Adipose tissue (tissue), 3 donors: ENCODE results near the gene MTLN. TPM values are rescaled to one million over a fixed set of nuclear protein-coding genes. Genes with fewer than 3 reads are reported as not detected.
"Not testable (repeated sequence)": the region's sequence is repeated elsewhere in the genome, so short reads cannot be mapped to it uniquely, and the experiment has no call there.

Experiments
- H3K27ac ChIP-seq: one replicate; pipeline ENCODE4 v1.5.1; 2013; ENCODE audit warnings: low read depth, low read length
- WGBS, 3 donors: extraction: QIAGEN DNeasy Blood & Tissue Kit; methylation state at CpG; one replicate each; pipeline ENCODE4 v1.1.7; 2013; 5-methylcytosine and 5-hydroxymethylcytosine counted together
- polyA plus RNA-seq, 3 donors: library from polyadenylated mRNA; stranded (reverse); fragments of 200-250 nt; gene quantifications; one replicate each; pipeline ENCODE4 v1.2.3, GENCODE V29; 2013
- donor health status: healthy with polysubstance abuse.
- donor health status: Bipolar disorder and iron deficiency.
- donor health status: healthy.

Gene MTLN, protein sequence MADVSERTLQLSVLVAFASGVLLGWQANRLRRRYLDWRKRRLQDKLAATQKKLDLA
- 100 to 1,000 TPM in 2 of 3 donors, 10 to 100 TPM in 1; 68.9 to 200 (median 162) TPM for polyA plus RNA-seq

DNA sequence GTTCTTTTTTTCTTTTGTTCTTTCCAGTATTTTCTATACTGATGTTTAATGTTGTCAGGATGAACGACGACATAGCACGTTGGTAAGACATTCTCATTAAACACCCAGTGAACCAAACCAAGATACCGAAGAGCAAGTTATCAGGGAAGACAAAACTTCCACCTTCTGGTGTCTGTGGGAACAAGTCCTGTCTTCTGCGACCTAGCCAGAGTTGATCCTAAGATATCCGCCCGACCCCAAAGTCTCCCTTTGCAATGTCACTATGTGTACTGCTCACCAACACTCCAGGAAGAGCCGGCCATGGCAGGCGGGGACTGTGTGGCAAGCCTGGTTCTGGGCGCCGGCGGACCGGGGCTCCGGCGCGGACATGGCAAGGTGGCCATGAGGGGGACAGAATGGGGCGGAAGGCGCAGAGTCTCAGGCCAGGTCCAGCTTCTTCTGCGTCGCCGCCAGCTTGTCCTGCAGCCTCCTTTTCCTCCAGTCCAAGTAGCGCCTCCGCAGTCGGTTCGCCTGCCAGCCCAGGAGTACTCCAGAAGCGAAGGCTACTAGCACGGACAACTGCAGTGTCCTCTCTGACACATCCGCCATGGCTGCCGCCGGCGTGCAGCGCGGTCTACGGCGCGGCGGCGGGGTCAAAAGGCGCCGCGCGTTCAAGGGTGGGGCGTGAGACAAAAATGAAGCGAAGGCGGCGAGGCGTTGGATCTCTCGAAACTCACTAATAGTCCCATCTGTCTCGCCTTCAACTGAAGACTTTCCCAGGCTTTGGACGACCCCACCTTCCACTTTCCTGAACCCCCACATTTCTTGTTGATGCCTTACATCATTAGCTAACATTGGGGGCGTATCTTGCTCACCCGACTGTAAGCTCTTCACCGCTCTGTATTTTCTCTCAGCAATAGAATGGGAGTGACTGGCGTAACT, at the start of gene MTLN:
Gene MTLN, minus strand, starts transcription at position 610 of the 921 bp plus-strand sequence. Its CDS starts 22 bp downstream, at position 588.
- 0 to 5% (median 3%) methylated on average over 54 of the region's 54 CpGs for WGBS, 3 donors
- no peak within 1 kb of the TSS for H3K27ac ChIP-seq

DNA sequence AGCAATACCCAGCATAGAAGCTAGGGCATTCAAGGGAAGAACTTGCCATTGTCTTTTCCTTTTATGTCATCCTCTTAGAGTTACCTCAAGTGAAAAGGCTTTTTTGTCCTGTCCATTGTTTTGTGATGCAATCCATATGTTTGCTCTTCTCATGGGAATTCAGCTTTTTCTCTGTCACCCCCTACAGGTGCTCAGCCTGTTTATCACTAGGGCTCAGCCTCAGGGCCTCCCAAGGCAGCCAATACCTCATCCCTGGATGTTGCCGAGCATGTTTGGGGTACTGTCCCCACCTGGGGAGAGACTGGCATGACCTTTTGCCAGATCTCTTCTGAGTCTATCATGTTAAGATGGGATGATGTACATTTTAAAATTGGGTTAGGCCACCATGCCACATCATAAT, 49.6 kb upstream of the MTLN start:
- WGBS, 3 donors, result no CpG with 5 or more reads among the region's 1 CpG

DNA sequence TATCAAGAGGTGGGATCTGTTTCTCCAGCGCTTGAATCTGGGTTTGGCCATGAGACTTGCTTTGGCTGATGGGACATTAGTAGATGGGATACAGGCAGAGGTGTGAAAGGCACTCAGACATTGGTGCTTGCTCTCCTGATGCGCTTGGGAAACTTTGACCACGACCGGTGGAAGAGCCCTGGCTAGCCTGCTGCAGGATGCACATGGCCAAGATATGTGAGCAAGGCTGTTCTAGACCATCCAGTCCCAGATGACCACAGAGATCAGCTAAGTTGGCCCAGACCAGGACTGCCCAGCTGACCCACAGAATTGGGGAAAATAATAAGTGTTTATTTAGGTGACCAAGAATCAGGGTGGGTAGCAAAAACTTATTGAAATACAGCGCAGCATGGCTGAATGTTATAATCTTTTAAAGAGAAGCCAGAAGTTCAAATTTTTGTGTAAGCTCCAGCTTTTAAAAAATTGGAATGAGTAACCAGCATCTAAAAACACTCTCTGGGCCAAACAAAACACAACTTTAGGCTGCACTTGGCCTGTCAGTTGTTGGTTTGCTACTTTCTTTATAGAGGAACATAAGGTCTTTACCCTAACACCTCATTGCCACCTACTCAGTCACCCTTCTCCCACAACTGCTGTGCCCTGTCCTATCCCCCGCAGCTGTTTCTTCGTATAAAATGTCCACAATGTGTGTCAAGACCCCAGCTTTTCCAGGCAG, 35.9 kb upstream of the MTLN start:
- whole genome bisulfite sequencing, 3 donors, result 71 to 85% (median 79%) methylated on average over 5 to 6 of the region's 7 CpGs
- not testable (repeated sequence) for H3K27ac ChIP-seq

More for the DNA sequence above, 49.6 kb upstream of the MTLN start:
- H3K27ac ChIP-seq, result not testable (repeated sequence)

DNA sequence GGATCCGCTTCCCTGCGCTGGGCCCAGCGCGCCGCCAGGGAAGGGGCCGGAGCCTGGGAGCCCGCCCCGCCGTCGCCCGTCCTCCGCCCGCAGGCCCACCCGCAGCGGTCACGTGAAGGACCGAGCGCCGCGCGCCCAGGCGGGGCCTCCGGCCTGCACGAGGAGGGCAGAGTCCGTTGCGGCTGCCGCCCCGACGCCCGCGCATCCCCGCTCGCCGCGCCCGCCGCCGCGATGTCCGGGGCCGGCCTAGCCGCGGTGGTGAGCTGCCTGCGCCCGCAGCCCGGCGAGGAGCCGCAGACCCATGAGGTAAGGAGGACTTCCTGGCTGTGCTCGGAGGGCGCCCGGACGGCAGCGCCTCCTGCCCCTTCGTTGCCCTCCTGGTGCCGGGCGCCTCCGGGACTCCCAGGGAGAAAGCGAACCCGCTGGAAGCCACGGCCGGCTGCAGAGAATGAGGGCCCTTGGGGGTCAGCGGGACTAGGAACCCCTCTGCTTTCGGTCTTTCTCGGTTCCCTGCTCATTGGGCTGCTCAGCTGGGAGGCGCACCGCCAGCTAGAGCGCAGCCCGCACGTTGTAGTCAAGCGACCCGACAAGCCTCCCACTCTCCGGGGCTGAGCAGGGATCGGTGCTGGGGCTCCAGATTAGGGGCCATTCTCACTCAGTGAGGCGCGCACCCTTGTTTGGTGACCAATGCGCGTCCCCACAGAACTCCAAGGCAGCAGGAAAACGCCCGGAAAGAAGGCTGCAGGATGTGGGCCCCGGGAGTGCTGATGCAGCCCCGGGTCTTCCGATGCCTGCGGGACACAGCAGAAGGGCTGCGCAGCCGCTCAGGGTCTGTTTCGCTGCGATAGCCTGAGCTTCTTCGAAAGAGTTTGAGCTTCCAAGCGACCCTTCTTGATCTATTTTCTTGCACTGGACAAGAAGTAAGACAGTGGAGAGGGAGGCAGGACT, 33.4 kb upstream of the MTLN start:
- not testable (repeated sequence) for H3K27ac ChIP-seq
- WGBS, 3 donors, result no CpG with 5 or more reads among the region's 89 CpGs

DNA sequence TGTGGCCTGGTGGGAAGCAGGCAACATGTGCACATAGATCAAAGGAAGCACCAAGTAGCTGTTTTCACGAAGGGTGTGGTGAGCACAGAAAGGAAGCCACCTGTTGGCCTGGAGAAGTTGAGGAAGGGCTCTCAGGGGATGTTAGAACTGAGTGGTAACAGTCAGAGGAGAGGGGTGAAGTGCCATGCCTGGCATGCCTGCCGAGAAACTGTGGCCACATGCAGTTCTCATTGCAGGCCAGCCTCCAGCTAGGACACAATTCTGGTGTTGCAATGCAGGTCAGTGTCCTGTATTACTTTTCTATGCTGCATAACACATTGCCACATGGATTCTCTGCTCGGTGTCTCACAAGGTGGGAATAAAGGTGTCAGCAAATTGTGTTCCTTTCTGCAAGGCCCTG, 30.9 kb upstream of the MTLN start:
- 70 to 100% (median 81%) methylated on average over 1 of the region's 3 CpGs for WGBS, 3 donors

DNA sequence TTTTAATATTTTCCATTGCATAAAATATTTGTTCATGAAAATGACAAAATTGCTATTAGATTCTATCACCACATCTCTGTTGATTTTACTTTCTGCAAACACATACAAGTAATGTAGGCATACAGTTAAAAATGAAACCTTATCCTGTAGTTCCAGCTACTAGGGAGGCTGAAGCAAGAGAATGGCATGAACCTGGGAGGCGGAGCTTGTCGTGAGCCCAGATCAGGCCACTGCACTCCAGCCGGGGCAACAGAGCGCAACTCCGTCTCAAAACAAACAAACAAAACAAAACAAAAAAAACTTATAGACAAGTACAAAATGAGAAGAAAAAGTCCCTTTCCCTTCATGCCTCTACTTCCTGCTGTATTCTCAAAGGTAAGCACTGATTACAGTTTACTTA, 22.2 kb upstream of the MTLN start:
- WGBS, 3 donors, result 39 to 60% (median 58%) methylated on average over 5 of the region's 5 CpGs
- H3K27ac ChIP-seq, result not testable (repeated sequence)

More for the DNA sequence above, 30.9 kb upstream of the MTLN start:
- not testable (repeated sequence) for H3K27ac ChIP-seq

DNA sequence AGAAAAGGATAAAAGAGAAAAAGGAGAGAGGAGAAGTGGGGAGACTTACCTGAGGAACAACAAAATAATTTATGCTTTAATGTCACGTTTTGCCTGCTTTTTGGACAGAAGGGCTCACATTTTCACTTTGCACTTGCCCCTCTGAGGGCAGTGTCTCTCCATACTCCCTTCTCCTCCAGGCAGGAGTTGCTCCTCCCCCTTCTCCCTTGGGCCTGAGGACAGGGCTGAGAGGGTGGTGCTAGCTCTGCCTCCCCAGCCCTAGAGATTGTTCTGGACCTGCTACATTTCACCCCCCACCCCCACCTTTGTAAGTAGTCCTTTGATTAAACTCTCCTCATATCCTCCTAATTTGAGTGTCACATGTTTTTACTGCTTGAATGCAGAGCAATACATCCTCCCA, 17.5 kb upstream of the MTLN start:
- not testable (repeated sequence) for H3K27ac ChIP-seq
- WGBS, 3 donors, result no CpG with 5 or more reads among the region's 1 CpG

DNA sequence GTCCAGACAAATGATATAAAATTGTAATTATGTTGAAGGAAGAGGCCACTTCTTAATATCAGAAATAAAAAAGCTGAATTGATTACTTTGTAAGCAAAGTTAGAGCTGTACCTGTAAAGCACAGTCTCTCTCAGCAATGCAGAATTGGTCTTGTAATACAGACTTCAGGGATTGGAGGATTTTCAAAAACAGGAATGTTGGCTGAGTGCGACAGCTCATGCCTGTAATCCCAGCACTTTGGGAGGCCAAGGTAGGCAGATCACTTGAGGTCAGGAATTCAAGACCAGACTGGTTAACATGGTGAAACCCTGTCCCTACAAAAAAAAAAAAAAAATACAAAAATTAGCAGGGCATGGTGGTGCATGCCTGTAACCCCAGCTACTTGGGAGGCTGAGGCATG, 10.3 kb upstream of the MTLN start:
- WGBS, 3 donors, result 91 to 95% (median 94%) methylated on average over 1 of the region's 1 CpG
- not testable (repeated sequence) for H3K27ac ChIP-seq

DNA sequence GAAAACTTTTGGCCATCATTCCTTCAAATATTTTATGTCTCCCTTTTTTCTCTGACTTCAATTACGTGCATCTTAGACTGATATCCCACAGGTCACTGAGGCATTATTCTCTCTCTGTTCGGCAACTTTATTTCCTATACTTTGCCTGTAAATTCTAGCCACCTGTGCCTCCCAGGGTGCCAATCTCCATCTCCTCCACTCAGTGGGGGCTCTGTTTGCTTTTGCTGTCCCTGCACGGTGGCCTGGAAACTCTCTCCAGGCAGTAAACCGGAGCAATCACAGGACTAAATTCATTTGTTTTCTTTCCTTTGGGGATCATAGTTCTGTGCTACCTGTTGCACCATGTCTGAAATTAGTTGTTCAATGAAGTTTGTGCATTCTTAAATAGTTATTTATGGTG, 9.6 kb upstream of the MTLN start:
- no peak overlapping the region for H3K27ac ChIP-seq
- 53 to 79% (median 70%) methylated on average over 4 of the region's 4 CpGs for WGBS, 3 donors

DNA sequence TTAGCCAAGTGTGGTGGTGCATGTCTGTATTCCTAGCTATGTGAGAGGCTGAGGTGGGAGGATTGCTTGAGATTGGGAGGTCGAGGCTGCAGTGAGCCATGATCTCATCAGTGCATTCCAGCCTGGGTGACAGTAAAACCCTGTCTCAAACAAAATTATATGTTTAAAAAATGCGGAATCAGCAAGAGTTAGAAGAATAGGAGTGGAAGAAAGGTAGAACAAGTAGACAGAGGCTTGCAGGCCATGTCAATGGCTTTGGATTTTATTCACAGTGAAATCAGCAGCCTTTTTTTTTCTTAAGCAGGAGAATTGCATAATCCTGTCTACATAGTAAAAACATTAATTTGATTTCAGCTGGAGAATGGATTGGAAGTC, 7.8 kb upstream of the MTLN start:
- 77 to 90% (median 78%) methylated on average over 2 of the region's 2 CpGs for WGBS, 3 donors
- no peak overlapping the region for H3K27ac ChIP-seq

DNA sequence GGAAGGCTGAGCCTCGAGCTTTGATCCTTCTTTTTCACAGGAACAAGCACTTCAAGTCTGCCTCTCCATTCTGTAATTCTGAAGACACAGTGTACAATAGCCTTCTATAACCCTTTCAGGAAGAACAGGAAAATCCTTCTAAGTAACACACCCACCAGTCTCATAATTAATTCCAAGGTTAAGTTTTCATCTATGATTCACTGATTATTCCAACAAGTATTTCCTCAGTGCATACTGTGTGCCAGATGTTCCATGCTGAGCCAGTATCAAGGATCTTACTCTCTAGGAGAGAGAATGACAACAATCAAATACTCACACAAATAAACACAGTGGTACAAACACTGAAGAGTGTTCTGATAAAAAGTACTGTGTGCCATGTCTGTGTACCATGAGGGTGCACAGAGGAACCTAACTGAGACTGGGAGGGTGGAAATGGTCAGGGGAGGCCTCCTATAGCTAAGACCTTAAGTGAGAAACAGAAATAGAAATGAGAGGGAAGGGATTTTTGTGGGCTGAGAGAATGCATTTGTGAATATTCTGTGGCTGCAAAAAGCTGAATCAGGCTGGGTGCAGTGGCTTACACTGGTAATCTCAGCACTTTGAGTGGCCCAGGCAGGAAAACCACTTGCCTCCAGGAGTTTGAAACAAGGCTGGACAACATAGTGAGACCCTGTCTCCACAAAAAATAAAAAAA, 7.3 kb upstream of the MTLN start:
- no peak overlapping the region for H3K27ac ChIP-seq
- WGBS, 3 donors, result 26 to 42% (median 33%) methylated on average over 1 of the region's 1 CpG

DNA sequence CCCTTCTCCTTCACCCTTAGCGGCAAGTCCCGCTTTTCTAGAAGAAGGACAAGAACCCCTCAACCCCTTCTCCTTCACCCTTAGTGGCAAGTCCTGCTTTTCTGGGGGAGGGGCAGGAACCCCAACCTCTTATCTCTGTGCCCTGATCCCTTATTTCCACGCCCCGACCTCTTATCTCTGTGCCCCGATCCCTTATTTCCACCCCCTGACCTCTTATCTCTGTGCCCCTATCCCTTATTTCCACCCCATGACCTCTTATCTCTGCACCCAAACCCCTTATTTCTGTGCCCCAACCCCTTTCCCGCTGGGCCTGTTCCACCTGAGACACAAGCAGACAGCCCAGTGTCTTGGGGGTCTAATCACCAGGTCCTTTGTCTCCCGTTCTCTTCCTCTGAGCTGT, 6.5 kb upstream of the MTLN start:
- WGBS, 3 donors, result 67 to 80% (median 75%) methylated on average over 5 to 7 of the region's 7 CpGs
- not testable (repeated sequence) for H3K27ac ChIP-seq

DNA sequence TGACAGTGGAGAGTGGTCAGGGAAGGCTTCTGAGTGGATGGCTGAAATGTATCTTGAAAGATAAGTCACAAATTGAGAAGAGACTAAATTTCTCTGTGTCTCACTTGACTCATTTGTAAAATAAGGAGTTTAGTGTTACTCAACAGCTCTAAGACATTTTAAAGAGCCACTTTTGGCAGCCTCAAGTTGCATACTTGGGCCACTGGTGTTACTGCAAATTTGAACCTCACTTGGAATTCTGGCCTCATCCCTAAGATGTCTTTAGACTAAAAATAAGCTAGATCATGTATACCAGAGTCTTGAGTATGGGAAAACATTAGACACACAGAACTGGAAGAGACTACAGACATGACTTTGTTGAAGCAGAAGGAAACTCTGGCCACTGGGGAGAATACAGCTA, 4.5 kb upstream of the MTLN start:
- no peak overlapping the region for H3K27ac ChIP-seq

DNA sequence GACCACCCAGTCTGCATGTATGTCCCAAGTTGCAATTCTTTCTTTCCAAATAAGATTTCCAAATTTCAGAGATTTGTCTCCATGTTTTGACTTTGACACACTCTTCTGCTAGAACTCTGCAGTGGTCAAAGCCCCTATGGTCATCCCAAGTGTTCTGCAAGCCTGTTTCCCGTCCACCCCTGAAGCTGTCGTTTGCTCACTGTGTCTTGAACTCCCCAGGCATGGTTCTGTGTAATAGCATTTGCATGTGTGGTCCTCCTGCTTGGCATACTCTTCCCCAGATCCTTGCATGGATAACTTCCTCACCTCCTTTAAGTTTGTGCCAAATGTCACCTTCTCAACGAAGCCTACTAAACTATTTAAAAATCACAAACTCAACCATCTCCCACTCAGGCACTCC, 3.9 kb upstream of the MTLN start:
- WGBS, 3 donors, result 50 to 63% (median 59%) methylated on average over 3 of the region's 3 CpGs
- no peak overlapping the region for H3K27ac ChIP-seq

DNA sequence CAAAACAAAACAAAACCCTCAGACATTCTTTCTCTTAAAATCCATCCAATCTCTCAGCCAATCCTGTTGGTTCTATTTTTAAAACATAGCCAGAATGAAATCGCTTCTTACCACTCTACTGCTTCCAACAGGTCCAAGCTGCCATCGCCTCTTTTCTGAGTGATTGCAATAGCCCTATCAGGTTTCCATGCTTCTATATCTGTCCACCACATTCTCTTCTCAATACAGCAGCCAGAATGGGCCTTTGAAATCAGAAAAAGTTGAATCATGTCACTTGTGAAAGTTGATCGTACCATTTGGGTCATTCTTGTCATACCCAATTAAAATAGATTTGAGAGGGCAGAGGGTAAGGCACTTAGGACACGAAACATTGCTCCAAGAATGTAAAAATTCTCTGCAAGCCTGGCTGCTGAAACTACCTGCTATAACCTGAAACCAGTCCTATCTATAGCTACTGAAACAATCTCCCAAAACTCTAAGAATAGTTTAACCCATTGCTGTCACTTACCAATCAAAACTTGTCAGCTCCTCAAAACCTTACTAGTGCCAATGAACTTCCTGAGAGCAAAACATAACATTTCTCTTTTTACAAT, 3.3 kb upstream of the MTLN start:
- H3K27ac ChIP-seq, result no peak overlapping the region
- 73 to 83% (median 76%) methylated on average over 4 of the region's 4 CpGs for WGBS, 3 donors

DNA sequence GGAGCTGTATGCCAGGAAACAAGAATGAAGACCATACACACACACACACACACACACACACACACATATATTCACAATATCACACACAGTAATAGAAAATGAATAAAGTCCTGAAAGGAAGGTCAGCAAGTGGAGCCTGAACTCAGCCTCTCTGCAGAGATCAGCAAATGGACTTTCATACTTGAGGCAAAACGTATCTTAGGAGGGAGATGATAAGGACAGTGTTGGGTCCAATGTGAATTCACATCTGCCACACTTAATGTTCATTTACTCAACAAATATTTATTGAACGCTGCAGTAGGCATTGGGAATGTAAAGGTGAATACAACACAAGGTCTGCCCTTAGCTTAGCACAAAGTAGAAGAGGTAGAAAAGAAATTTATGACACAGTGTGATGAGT, 2.7 kb upstream of the MTLN start:
- H3K27ac ChIP-seq, result no peak overlapping the region
- 23 to 63% (median 61%) methylated on average over 2 of the region's 2 CpGs for WGBS, 3 donors

DNA sequence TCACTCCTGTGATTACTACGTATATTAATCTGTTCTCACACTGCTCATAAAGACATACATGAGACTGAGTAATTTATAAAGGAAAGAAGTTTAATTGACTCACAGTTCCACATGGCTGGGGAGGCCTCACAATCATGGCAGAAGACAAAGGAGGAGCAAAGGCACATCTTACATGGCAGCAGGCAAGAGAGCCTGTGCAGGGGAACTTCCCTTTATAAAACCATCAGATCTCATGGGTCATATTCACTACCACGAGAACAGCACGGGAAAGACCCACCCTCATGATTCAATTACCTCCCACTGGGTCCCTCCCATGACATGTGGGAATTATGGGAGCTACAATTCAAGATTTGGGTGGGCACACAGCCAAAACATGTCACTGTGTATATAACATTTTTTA, 1.2 kb upstream of the MTLN start:
- not testable (repeated sequence) for H3K27ac ChIP-seq
- 76 to 86% (median 83%) methylated on average over 3 of the region's 3 CpGs for WGBS, 3 donors
